ENCODE measurements around the gene LARP6. TPM values are rescaled to one million over a fixed set of nuclear protein-coding genes. Genes with fewer than 3 reads are reported as not detected.

Gene LARP6
- total RNA-seq, 2 experiments from 2014 or later = not detected

DNA sequence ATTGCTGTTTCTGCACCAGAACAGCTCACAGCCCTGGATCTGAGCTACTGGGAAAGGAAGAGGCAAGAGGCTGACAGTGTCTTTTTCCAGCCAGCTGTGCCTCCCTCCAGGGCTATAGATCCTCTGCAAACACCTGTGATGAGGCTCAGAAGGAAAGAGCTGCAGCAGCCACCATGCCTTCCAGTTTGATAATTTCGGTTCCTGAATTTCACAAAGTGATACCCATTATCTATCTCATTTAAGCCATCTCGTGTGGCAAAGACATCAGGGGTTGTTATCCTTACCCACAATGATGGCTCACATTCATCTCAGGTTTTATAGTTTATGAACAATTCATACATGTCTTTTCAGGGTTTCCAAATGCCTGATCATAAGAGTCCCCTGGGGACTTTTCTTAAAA, 1.8 kb upstream of the LARP6 start:
- H3K36me3 Mint-ChIP-seq (ENCODE audit: low read depth) = no peaks in the 10 kb centered on the region
- H3K27me3 Mint-ChIP-seq = peaks cover 54% of the 10 kb centered on the region
- CTCF ChIA-PET = no interaction called here
- H3K9me3 Mint-ChIP-seq = no peaks in the 10 kb centered on the region
- peaks cover 4% of the 10 kb centered on the region for H3K4me1 Mint-ChIP-seq
- no peak for DNase-seq
- no peak overlapping the region for H3K4me3 Mint-ChIP-seq
- H3K27ac Mint-ChIP-seq = no peak overlapping the region
- POLR2A ChIA-PET = no interaction called here

DNA sequence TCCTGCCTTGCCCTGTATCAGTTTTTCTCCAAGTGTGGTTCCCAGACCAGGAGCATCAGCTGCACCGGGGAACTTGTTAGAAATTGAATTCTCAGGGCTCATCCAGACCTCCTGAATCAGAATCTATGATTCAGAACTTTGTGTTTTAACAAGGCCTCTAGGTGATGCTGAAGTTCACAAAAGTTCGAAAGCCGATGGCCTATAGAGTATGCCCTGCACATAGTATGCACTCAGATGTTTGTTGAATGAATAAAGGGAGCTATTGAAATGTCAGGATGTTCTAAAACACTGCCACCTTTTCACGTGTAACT, 664 bp upstream of the LARP6 start:
- Mint-ChIP-seq H3K36me3 (ENCODE audit: low read depth) (no peaks in the 10 kb centered on the region), H3K4me1 (peaks cover 4% of the 10 kb centered on the region), H3K9me3 (no peaks in the 10 kb centered on the region), H3K27me3 (peaks cover 64% of the 10 kb centered on the region), H3K4me3 (peak overlapping the region; percentile 64), H3K27ac (no peak overlapping the region)
- DNase-seq = no peak
- ChIA-PET CTCF (interaction anchor here (0.7 kb wide), 1 partner anchor 572 kb away, joined by 9 read pairs; no protein-coding TSS in a partner anchor), POLR2A (no interaction called here)

DNA sequence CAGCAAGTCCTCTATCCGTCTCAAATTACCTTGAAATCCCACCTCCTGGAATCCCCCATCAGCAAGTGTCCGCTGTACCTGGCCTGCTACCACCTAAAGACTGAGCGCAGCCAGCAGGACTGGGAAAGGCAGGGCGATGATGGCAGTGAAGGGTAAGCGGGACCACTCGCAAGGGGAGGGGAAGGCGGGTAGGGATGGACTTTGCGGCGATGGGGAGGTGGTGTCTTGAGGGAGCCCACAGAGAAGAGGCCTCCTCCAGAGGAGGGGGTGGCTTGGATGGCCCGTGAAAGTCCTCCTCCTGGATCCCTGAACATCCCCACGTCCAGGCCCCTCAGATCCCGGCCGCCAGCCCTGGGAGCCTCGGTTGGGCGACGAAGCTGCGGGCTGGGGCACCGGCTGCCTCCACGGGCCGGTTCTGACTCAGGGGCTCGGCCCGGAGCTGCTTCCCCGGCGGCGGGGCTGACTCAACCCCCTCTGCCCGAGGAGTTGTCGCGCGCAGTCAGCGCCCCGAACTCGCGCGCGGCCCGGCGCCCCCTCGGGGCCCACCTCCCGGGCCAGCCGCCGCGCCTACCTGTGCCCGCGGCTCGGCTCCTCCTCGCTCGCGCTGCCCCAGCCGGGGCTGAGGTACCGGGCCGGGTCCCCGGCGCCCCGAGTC, 512 bp downstream of the LARP6 start:
- no peak for DNase-seq
- POLR2A ChIA-PET = no interaction called here
- H3K9me3 Mint-ChIP-seq = no peaks in the 10 kb centered on the region
- no peaks in the 10 kb centered on the region for H3K36me3 Mint-ChIP-seq (ENCODE audit: low read depth)
- peak overlapping the region; percentile 4 for H3K4me3 Mint-ChIP-seq
- CTCF ChIA-PET = interaction anchor here (1.0 kb wide), 1 partner anchor 22 kb away, joined by 3 read pairs; no protein-coding TSS in a partner anchor
- peaks cover 65% of the 10 kb centered on the region for H3K27me3 Mint-ChIP-seq
- no peak overlapping the region for H3K27ac Mint-ChIP-seq
- peaks cover 4% of the 10 kb centered on the region for H3K4me1 Mint-ChIP-seq

DNA sequence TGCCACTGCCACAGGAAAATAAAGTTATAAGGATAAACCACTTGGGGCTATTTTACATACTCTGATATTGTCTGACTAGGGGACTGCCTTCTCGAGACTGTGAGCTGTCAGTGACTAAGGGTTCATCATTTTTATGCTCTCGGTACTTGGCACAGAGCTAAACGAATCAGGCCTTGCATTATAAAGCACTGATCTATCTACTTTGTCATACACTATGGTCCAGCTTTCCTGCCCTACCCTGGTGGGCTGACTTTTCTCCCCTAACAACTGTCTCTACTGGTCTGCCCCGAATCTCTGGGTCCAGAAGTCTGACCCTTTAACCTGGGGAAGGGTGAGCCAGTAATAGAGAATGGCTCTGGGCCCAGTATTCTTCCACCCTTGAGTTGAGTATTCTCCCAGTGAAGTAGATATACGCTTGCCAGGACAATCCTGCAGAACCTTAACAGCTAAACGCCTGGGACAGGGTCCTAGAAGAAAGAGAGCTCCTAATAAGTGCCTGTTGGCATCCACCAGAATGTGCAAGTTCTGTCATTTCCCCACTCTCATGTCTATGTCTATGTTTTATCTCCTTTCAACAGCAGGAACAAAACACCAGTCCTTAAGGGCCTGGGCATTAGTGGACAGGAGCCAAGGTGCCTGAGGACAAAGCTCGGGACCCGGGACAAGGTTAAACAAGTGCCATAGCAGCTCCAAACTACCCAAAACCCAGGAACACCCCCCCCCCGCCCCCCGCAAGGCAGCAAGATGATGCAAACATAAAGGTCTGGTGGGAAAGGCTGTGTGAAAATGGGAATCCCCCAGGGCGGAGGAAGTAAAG, 1.2 kb downstream of the LARP6 start:
- H3K4me3 Mint-ChIP-seq = peak overlapping the region; percentile 4
- CTCF ChIA-PET = interaction anchor here (1.7 kb wide), 1 partner anchor 10 kb away, joined by 5 read pairs; no protein-coding TSS in a partner anchor
- H3K4me1 Mint-ChIP-seq = peaks cover 4% of the 10 kb centered on the region
- H3K27me3 Mint-ChIP-seq = peaks cover 68% of the 10 kb centered on the region
- no peaks in the 10 kb centered on the region for H3K9me3 Mint-ChIP-seq
- POLR2A ChIA-PET = no interaction called here
- no peak for DNase-seq
- no peak overlapping the region for H3K27ac Mint-ChIP-seq
- no peaks in the 10 kb centered on the region for H3K36me3 Mint-ChIP-seq (ENCODE audit: low read depth)

DNA sequence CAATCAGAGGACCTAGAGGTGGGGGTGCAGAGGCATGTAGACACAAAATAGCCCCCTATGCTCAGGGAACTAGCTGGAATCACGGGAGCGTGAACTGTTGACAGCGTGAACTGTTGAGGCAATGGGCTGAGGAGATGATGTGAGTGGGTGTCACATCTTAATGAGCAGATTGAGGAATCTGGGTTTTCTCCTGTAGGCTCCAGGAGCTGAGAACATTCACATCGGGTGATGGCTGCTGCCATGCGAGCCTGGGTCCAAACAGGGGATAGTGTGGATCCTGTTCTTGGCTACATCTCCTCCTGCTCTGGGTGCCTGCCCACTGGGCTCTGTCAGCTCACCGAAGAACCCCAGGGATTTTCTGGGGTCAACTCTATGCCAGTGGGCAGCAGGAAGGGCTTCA, 2.1 kb downstream of the LARP6 start:
- CTCF ChIA-PET = interaction anchor here (1.7 kb wide), 1 partner anchor 9 kb away, joined by 5 read pairs; no protein-coding TSS in a partner anchor
- H3K27ac Mint-ChIP-seq = no peak overlapping the region

DNA sequence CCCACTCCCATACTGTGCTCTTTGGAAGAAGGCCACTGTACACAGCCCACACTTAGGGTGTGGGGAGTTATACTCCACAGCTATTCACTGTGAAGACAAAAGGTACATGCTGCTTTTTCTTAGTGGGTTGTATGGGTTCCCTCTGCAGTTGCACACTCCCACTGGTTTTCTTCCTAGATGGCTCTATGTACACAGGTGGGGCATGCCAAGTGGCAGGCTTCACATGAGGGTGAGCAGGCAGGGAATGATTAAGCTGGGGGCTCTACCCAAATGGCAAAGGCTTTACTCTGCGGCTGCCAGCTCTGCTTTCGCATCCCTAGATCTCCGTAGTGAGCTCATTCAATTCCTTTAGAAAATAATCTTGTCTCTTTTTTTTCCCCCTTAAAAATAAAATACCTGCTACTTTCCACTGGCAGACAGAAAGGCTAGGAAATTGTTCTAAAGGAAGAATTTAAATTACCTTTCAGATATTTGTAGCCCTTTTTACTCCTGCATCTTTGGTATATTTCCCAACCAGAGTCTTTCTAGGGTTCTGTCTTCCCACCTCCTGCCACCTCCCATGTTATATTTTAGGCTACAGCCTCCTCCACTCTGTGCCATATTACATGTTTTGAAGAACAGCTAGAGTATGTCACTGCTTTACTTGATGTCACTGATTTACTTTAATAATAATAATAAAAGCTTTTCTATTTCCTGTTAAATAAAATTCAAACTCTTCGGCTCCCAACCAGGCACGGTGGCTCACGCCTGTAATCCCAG, 8.2 kb downstream of the LARP6 start:
- ChIA-PET CTCF (no interaction called here), POLR2A (no interaction called here)
- Mint-ChIP-seq H3K27me3 (peaks cover 33% of the 10 kb centered on the region), H3K4me1 (no peaks in the 10 kb centered on the region), H3K9me3 (no peaks in the 10 kb centered on the region), H3K4me3 (no peak overlapping the region), H3K27ac (no peak overlapping the region), H3K36me3 (ENCODE audit: low read depth) (no peaks in the 10 kb centered on the region)
- no peak for DNase-seq

More for the DNA sequence above, 2.1 kb downstream of the LARP6 start:
- H3K9me3 Mint-ChIP-seq = no peaks in the 10 kb centered on the region
- DNase-seq = no peak
- H3K36me3 Mint-ChIP-seq (ENCODE audit: low read depth) = no peaks in the 10 kb centered on the region
- POLR2A ChIA-PET = no interaction called here
- peaks cover 68% of the 10 kb centered on the region for H3K27me3 Mint-ChIP-seq
- no peak overlapping the region for H3K4me3 Mint-ChIP-seq
- H3K4me1 Mint-ChIP-seq = peaks cover 4% of the 10 kb centered on the region

DNA sequence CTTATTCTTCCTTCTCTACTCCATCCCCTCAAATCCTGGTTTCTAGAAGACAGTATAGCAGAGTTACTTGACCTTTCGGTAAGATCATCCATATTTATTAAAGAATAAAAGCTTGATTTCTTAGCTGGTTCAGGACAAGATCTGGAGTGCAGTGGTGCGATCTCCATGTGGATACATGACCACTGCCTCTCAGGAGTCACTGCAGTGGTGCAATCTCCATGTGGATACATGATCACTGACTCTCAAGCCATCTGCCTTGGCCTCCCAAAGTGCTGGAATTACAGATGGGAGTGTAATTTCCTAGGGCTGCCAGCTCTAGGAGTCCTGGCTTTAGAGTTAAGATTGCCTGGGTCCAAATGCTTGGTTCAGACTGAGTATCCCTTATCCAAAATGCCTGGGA, 16.5 kb downstream of the LARP6 start:
- POLR2A ChIA-PET = no interaction called here
- H3K4me3 Mint-ChIP-seq = no peak overlapping the region
- CTCF ChIA-PET = no interaction called here
- peaks cover 3% of the 10 kb centered on the region for H3K27me3 Mint-ChIP-seq
- no peaks in the 10 kb centered on the region for H3K4me1 Mint-ChIP-seq
- DNase-seq = no peak
- no peak overlapping the region for H3K27ac Mint-ChIP-seq
- no peaks in the 10 kb centered on the region for H3K9me3 Mint-ChIP-seq
- H3K36me3 Mint-ChIP-seq (ENCODE audit: low read depth) = no peaks in the 10 kb centered on the region

DNA sequence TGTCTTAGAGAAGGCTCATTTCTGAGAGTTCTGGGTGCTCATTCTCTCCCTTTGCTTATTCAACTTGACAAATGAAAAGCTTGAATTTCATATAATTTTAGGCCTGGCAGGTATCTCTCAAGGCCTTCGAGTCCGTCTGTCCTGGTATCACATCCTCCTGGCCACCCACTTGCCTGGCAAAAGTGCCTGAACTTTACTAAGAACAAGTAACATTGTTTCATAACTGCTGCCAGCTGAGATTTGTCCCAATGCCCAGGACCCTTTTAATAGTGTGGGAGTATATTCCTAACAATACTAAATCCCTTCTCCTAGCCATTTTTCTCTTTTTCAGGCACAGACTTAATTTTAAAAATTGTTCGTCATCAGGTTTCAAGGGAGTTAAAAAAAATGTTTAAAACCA, 18.1 kb downstream of the LARP6 start:
- no peaks in the 10 kb centered on the region for H3K36me3 Mint-ChIP-seq (ENCODE audit: low read depth)
- DNase-seq = no peak

DNA sequence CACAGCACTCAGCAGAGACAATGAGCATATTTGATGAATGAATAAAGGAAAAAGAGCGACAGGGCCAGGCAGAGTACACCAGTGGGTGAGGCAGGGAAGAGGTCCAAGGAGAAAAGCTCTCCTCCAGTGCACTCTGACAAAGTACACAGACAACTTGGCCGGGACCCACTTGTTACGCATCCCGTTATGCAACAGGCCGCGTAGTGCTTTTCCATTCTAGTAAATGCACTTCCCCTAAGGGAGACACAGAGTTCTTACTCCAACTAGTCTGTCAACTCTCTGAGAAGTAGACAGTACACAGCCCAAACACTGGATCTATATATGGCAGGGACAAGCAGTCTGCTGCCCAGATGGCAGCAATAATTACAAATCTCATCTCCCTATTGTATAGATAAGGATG, 18.5 kb downstream of the LARP6 start:
- no peak for DNase-seq
- POLR2A ChIA-PET = no interaction called here
- CTCF ChIA-PET = no interaction called here
- H3K27me3 Mint-ChIP-seq = no peaks in the 10 kb centered on the region
- no peaks in the 10 kb centered on the region for H3K36me3 Mint-ChIP-seq (ENCODE audit: low read depth)
- no peak overlapping the region for H3K27ac Mint-ChIP-seq
- no peak overlapping the region for H3K4me3 Mint-ChIP-seq
- no peaks in the 10 kb centered on the region for H3K9me3 Mint-ChIP-seq
- no peaks in the 10 kb centered on the region for H3K4me1 Mint-ChIP-seq

More for the DNA sequence above, 18.1 kb downstream of the LARP6 start:
- no peaks in the 10 kb centered on the region for H3K9me3 Mint-ChIP-seq
- POLR2A ChIA-PET = no interaction called here
- no peak overlapping the region for H3K4me3 Mint-ChIP-seq
- H3K27me3 Mint-ChIP-seq = no peaks in the 10 kb centered on the region
- CTCF ChIA-PET = no interaction called here
- H3K4me1 Mint-ChIP-seq = no peaks in the 10 kb centered on the region
- no peak overlapping the region for H3K27ac Mint-ChIP-seq

DNA sequence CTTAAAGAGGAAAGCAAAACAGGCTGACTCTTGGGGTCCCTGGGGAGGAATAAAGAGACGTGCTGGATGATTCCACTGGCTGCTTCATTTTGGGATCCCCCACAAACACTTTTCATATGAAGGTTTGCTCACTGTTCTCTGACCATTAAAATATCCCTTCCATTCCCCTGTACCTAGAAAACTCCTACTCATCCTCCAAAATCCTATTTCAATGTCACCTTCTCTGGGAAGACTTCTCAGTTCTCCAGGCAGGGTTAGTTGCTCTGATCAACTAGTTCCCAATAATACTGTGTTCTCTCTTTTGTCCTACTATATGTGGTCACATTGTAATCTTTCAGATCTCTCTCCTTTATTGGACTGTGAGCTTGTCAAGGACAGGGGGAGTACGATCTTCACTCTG, 19.0 kb downstream of the LARP6 start:
- Mint-ChIP-seq H3K27me3 (no peaks in the 10 kb centered on the region), H3K4me1 (no peaks in the 10 kb centered on the region), H3K4me3 (no peak overlapping the region), H3K9me3 (no peaks in the 10 kb centered on the region), H3K36me3 (ENCODE audit: low read depth) (no peaks in the 10 kb centered on the region), H3K27ac (no peak overlapping the region)
- POLR2A ChIA-PET = no interaction called here
- CTCF ChIA-PET = no interaction called here
- no peak for DNase-seq

DNA sequence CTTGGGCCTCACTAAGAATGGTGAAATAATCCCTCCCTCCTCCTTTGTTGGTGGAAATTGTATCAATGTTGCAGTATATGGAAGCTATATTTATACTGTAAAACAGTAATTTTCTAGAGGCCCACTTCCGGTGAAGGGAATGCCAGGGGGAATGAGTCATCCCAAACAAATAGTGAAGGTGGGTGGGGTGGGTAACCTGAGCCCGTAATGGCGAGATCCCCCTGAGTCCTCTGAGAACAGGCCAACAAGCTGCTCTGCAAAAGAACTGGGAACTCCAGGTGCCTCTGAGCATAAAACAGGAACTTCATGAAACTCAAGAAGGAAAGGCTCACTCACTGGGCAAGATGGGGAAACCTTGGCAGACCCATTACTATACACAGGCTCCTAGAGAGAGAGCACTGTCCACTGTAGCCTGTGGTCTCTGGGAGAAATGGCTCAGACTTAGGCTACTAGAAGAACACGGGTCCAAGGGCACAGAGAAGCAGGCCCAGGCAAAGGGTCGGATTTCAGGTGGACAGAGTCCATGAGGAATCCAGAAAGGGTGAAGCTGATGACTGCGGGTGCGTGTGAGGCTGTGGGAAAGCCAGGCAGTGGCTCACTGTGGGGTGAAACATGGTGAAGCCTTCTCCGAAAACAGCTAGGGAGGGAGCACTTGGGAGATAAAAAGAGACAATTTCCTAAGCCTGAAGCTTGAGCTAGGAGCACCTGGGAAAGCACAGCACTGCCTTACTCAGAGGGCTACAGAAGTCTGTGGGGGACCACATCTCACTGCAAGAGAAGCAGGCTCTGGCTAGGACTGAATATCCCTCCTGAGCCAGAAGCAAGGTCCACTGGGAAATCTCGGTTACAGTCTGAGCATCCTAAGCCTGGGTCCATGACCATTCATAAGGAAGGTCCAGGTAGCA, 19.8 kb downstream of the LARP6 start:
- Mint-ChIP-seq H3K4me3 (no peak overlapping the region), H3K27me3 (no peaks in the 10 kb centered on the region), H3K36me3 (ENCODE audit: low read depth) (no peaks in the 10 kb centered on the region), H3K9me3 (no peaks in the 10 kb centered on the region), H3K4me1 (no peaks in the 10 kb centered on the region), H3K27ac (no peak overlapping the region)
- ChIA-PET POLR2A (no interaction called here), CTCF (no interaction called here)
- no peak for DNase-seq

DNA sequence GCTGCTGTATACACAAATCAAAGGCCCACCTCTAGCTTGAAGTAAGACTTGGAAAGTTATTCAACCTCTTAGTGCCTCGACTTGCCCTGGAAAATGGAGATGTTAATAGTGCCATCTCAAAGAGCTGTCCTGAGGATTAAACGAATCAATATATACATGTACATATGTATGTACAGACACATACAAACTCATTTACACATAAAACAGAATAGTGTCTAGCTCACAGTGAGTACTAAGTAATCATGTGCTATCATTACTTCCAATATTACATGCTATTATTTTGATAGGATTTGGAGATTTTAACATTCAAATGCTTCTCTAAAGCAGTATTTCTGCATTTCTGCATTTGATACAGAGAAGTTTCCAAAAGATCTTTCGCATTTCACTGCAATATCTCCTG, 20.5 kb downstream of the LARP6 start:
- no peak overlapping the region for H3K4me3 Mint-ChIP-seq
- CTCF ChIA-PET = no interaction called here
- no peaks in the 10 kb centered on the region for H3K27me3 Mint-ChIP-seq
- H3K36me3 Mint-ChIP-seq (ENCODE audit: low read depth) = no peaks in the 10 kb centered on the region
- H3K4me1 Mint-ChIP-seq = no peaks in the 10 kb centered on the region
- H3K27ac Mint-ChIP-seq = no peak overlapping the region
- no peaks in the 10 kb centered on the region for H3K9me3 Mint-ChIP-seq
- POLR2A ChIA-PET = no interaction called here
- DNase-seq = no peak
